Hematopoietic multipotent progenitor cell treated with erythropoietin and hydrocortisone succinate and interleukin-3 and kit ligand, for 15 days (in vitro differentiated cells): ENCODE data around the gene KLF1.
A peak's percentile ranks its signal among the peaks of the same experiment; 100 is the strongest.
"Not testable (repeated sequence)": the region's sequence is repeated elsewhere in the genome, so short reads cannot be mapped to it uniquely, and the experiment has no call there.

Experiments
- DNase-seq: peaks from one replicate; pipeline ENCODE4 v3.0.0-alpha.2; 2015; ENCODE audit warnings: low spot score

The KLF1 gene

GRCh38 chr19:12886969-12887747, at the start of gene KLF1:
KLF1 (minus strand) TSS chr19:12887201; CDS start chr19:12887140, 61 bp downstream.
- peak; percentile 93 for DNase-seq

- no peak for DNase-seq
Measured at GRCh38 chr19:12936582-12936981, 49.6 kb upstream of the KLF1 start.

DNA sequence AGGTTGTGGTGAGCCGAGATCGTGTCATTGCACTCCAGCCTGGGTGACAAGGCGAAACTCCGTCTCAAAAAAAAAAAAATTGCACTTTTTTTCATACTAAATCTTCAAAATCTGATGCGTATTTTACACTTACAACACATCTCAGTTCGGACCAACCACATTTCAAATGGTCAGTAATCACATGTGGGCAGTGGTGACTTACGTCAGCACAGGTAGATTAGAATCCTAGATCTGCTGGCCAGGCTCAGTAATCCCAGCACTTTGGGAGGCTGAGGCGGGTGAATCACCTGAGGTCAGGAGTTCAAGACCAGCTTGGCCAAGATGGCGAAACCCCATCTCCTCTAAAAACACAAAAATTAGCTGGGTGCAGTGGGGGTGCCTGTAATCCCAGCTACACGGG, 48.1 kb upstream of the KLF1 start:
- DNase-seq: no peak

DNA sequence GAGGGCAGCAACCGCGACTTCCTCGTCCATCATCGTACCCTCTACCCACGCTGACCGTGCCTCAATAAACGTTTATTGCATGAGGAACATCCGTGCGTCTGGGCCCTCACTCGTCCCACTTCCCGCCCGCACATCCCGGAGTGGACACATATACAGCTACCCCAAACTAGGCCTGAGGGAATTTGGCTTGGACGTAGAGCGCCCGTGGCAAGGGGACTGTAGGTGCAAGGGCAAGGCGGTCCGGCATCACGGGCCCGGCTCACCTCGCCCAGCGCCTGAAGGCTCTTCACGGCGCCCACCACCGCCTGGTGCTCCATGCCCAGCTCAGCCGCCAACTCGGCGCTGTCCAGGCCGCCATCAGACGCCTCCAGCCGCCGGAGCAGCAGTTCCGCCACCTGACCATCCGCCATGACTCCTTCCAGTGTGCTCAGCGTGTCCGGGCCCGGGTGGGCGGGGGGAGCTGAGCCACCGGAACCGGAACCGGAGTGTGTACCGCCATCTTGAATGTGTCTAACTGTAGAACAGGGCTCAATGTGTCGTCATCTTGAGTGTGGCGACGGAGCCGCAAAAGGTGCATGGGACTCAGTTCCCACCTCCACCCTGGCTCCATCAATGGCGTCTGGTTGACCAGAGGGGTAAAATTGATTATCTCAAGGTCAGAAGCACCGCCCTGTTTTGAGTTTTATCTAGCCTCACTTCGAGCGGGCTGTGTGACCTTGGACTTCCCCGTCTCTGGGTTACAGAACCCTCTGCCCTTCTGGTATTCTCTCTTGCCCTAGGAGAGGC, 46.5 kb upstream of the KLF1 start, which contains the start of gene FARSA:
FARSA (minus strand) TSS at position 425 of the 786 bp plus-strand sequence; CDS start at position 410, 15 bp downstream.
- peak; percentile 93 for DNase-seq

GRCh38 chr19:12932392-12933286, 45.6 kb upstream of the KLF1 start:
- no peak for DNase-seq

DNA sequence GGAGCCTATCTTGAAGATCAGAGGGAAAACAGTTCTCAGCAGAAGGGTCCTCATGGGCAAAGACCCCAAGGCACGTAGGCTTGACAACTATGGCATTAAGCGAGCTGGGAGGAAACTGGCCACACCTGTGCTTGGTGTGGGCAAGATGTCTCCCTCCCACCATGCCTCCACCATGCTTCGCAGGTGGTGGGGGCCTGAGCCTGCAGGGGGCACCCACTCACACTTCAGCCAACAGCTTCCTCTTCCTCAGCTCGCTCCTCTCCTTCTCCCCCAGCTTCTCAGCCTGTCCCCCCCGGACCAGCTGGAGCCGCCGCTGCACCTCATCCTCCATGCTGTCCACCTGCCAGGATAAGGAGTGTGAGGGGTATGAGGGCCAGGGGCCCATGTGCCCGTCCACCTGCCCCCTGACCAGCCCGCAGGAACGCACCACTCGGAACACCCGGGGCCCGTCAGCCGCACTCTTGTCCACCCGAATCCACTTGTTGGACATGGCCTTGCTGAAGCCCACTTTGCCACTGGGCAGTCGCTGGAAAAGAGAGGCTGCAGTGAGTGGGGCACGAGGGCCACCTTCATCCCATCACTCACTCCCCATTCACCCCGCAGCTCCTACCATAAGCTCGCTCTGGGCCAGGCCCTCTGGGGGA, 43.1 kb upstream of the KLF1 start:
- no peak for DNase-seq

GRCh38 chr19:12924621-12925310, 37.8 kb upstream of the KLF1 start:
- DNase-seq: no peak

DNA sequence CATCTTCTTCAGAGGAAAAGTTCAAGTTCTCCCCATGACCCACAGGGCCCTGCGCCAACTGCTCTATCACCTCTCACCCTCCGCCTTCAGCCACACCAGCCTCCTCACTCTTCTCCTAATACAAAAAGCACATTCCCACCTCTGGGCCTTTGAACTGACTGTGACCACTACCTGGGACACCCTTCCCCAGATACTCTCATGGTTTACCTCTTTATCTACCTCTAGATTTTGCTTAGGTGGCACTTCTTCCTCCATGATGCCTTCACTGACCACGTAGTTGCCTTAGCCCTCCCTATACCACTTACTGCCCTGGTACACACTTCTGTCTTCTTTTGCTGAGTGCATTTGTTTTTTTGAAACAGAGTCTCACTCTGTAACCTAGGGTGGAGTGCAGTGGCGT, 36.0 kb upstream of the KLF1 start:
- DNase-seq: no peak

- DNase-seq: no peak
Measured at GRCh38 chr19:12921047-12921446, 34.0 kb upstream of the KLF1 start.

GRCh38 chr19:12918253-12918652, 31.3 kb upstream of the KLF1 start:
- DNase-seq: no peak

GRCh38 chr19:12915860-12916259, 28.9 kb upstream of the KLF1 start:
- DNase-seq: not testable (repeated sequence)

GRCh38 chr19:12913851-12914690, 27.1 kb upstream of the KLF1 start:
- DNase-seq: no peak

GRCh38 chr19:12913011-12913561, 26.1 kb upstream of the KLF1 start:
- peak; percentile 33 for DNase-seq

DNA sequence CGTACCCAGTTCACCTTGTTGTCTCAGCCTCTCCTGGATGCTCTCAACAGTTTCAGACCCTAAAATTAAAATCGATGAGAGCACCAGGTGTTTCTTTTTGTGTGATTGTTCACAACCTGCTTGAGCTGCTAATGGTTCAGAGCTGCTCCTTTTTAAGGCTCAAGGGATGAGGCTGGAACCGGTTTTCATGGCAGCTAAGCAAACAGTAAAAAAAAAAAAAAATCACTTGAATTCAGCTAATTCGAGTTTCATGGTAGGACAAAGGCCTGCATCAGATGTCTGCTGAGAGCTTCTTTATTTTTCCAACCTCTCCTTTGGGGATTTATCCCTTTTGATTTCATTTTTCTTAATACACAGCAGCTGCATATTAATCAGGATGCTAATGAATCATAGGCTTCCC, 25.6 kb upstream of the KLF1 start:
- no peak for DNase-seq

DNA sequence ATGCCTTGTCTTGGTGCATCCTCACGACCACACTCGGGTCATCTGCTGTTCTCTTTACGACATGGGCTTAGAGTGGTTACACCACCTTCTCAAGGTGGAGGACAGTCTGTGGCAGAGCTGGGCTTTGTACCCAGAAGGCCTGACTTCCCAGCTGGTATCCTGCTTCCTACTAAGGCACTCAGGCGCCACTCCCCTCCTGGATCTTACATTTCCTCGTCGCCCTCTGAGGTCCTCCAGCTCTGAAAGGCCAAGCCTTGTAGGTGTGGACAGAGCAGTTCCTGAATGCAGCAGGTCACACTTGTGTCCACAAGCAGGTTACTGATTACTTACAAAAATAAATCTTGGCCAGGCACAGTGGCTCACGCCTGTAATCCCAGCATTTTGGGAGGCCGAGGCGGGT, 20.2 kb upstream of the KLF1 start:
- no peak for DNase-seq

GRCh38 chr19:12899891-12900518, 13.0 kb upstream of the KLF1 start:
- no peak for DNase-seq

GRCh38 chr19:12896460-12896859, 9.5 kb upstream of the KLF1 start:
- DNase-seq: no peak

DNA sequence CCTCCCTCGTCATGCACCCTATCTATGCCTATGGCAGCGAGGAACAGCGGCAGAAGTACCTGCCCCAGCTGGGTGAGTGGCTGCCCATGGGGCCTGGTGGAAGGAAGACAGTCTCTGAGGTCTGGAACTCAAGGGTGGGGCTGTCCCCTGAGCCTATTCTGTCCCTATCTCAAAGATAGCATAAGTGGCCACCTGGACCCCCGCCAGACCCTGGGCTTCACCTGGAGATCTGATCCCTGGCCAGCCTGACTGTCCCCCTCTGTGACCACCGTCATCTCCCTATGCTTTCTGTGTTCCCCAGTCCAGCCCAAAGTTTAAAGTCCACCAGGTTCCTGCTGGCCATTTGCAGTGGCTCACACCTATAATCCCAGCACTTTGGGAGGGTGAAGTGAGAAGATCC, 6.6 kb upstream of the KLF1 start:
- no peak for DNase-seq

- no peak for DNase-seq
Measured at GRCh38 chr19:12891553-12892021, 4.6 kb upstream of the KLF1 start.
